Sigmoid colon (tissue), 7 donors: ENCODE data around the gene STARD13. TPM values are rescaled to one million over a fixed set of nuclear protein-coding genes. Genes with fewer than 3 reads are reported as not detected.
A peak's percentile ranks its signal among the peaks of the same experiment; 100 is the strongest.

Source experiments
- DNase-seq: peaks from one replicate; pipeline ENCODE4 v3.0.0-alpha.2; 2019
- H3K27ac ChIP-seq, 4 donors: fragments of 200-600 bp; sonication (generic); one replicate each; pipeline ENCODE4 v1.5.1; 2016 to 2019; ENCODE audit warnings: mild to moderate bottlenecking in 1 of 4
- H3K27me3 ChIP-seq, 3 donors: fragments of 200-600 bp; sonication (generic); one replicate each; pipeline ENCODE4 v1.5.1; 2019; ENCODE audit warnings: mild to moderate bottlenecking in 1 of 3
- H3K36me3 ChIP-seq, 4 donors: fragments of 200-600 bp; sonication (generic); one replicate each; pipeline ENCODE4 v1.5.1; 2016 to 2019
- H3K4me1 ChIP-seq, 4 donors: fragments of 200-600 bp; sonication (generic); one replicate each; pipeline ENCODE4 v1.5.1; 2017 to 2019
- H3K4me3 ChIP-seq, 4 donors: fragments of 200-600 bp; sonication (generic); one replicate each; pipeline ENCODE4 v1.5.1; 2017 to 2019; ENCODE audit warnings: mild to moderate bottlenecking in 2 of 4, moderate library complexity in 1 of 4
- H3K9me3 ChIP-seq, 4 donors: fragments of 200-600 bp in 3 of 4; sonication (generic) in 3 of 4; one replicate each; pipeline versions ENCODE4 v1.5.1 to v1.6.1; 2013 to 2019
- EP300 ChIP-seq, 4 donors: sonication (generic); formaldehyde crosslinking; IDR thresholded peaks; one replicate each; pipeline ENCODE4 v1.6.1; 2017; ENCODE audit warnings: antibody characterized with exemption in 4 of 4
- POLR2A ChIP-seq, 2 donors: fragments of 450-650 bp; IDR thresholded peaks; one replicate each; pipeline ENCODE4 v1.6.1; 2016; ENCODE audit warnings: antibody characterized with exemption in 2 of 2, mild to moderate bottlenecking in 2 of 2, moderate library complexity in 2 of 2
- POLR2AphosphoS5 ChIP-seq, 4 donors: sonication (generic); formaldehyde crosslinking; IDR thresholded peaks; one replicate each; pipeline ENCODE4 v1.6.1; 2017; ENCODE audit warnings: antibody characterized with exemption in 4 of 4
- WGBS, 2 donors: extraction: QIAGEN DNeasy Blood & Tissue Kit; methylation state at CpG; one replicate each; pipeline ENCODE4 v1.1.7; 2013; 5-methylcytosine and 5-hydroxymethylcytosine counted together
- intact Hi-C: fragments of 100-400 bp; cut with DNase I; formaldehyde crosslinking; loops from one replicate; pipeline ENCODE4 v1.15.1; 2023
- polyA plus RNA-seq, 3 donors: library from polyadenylated mRNA; stranded (reverse); fragments of 200-250 nt; gene quantifications; one replicate each; pipeline ENCODE4 v1.2.3, GENCODE V29; 2013
- total RNA-seq, 4 donors: library from RNA; depleted of rRNA; stranded (reverse); fragments of >200 nt; gene quantifications; one replicate each; pipeline ENCODE4 v1.1.0, GENCODE V29; 2016
- TF ChIP-seq, protein P1 (sequence below), 4 experiments: fragments of 450-650 bp in 3 of 4; fragments of 200-600 bp in 1 of 4; IDR thresholded peaks; one replicate each; pipeline ENCODE4 v1.5.1; 2016 to 2019; ENCODE audit warnings: antibody characterized with exemption in 4 of 4, mild to moderate bottlenecking in 3 of 4, moderate library complexity in 2 of 4
- donor health status: healthy with polysubstance abuse.
- donor health status: Bipolar disorder and iron deficiency.
- donor health status: healthy.

Gene STARD13
- total and polyA plus RNA-seq, 7 donors: 3.7 to 102 (median 66.7) TPM

DNA sequence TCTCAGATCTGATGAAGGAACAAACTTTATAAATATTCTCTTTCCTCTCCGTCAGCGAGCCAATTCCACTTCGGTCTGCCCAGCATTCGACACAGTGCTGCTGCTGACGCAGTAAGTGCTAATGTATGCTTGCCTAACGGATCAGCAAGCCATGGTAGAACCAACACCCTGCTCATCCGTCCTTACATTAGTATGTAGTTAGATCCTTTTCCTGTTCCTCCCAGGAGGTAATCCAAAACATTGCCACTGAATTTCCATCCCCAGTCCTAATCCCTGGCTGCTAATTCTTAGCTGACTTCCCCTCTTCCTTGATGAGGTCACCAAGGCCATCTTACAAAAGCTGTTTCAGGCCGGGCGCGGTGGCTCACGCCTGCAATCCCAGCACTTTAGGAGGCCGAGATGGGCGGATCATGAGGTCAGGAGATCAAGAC lies 88.0 kb downstream of the STARD13 start:
- WGBS, 2 donors: 76 to 80% methylated on average over 13 of the region's 13 CpGs
- Histone ChIP-seq H3K27ac (peak overlapping the region; percentile 50 to 88 (median 76)), H3K4me3 (no peak overlapping the region), H3K4me1 (peaks cover 0 to 99% (median 96%) of the 10 kb centered on the region in 4 donors), H3K36me3 (no peaks in the 10 kb centered on the region), H3K27me3 (no peaks in the 10 kb centered on the region), H3K9me3 (no peaks in the 10 kb centered on the region)
- TF ChIP-seq POLR2A (IDR thresholded peaks at IDR 0.05): no peak
- peak in 2 of 4 donors; percentile 12 to 13 for TF ChIP-seq POLR2AphosphoS5 (IDR thresholded peaks at IDR 0.05)
- TF ChIP-seq, protein P1, sequence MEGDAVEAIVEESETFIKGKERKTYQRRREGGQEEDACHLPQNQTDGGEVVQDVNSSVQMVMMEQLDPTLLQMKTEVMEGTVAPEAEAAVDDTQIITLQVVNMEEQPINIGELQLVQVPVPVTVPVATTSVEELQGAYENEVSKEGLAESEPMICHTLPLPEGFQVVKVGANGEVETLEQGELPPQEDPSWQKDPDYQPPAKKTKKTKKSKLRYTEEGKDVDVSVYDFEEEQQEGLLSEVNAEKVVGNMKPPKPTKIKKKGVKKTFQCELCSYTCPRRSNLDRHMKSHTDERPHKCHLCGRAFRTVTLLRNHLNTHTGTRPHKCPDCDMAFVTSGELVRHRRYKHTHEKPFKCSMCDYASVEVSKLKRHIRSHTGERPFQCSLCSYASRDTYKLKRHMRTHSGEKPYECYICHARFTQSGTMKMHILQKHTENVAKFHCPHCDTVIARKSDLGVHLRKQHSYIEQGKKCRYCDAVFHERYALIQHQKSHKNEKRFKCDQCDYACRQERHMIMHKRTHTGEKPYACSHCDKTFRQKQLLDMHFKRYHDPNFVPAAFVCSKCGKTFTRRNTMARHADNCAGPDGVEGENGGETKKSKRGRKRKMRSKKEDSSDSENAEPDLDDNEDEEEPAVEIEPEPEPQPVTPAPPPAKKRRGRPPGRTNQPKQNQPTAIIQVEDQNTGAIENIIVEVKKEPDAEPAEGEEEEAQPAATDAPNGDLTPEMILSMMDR (IDR thresholded peaks at IDR 0.05): no peak
- no peak for TF ChIP-seq EP300 (IDR thresholded peaks at IDR 0.05)
- intact Hi-C loops: loop anchor here (5.0 kb wide), 1 partner anchor 155 kb away; no protein-coding TSS in a partner anchor
- DNase-seq: no peak

- intact Hi-C loops: loop anchor here (5.0 kb wide), 1 partner anchor 154 kb away; no protein-coding TSS in a partner anchor
These were observed 88.8 kb downstream of the STARD13 start for GRCh38 chr13:33196767-33197166.

GRCh38 chr13:33195693-33196464 lies 89.7 kb downstream of the STARD13 start:
- DNase-seq: no peak
- Histone ChIP-seq H3K4me3 (no peak overlapping the region), H3K4me1 (peaks cover 0 to 99% (median 94%) of the 10 kb centered on the region in 4 donors), H3K27me3 (no peaks in the 10 kb centered on the region), H3K27ac (peak overlapping the region; percentile 51 to 88 (median 76)), H3K36me3 (no peaks in the 10 kb centered on the region), H3K9me3 (no peaks in the 10 kb centered on the region)
- intact Hi-C loops: loop anchor here (5.0 kb wide), 1 partner anchor 154 kb away; no protein-coding TSS in a partner anchor
- 91% methylated on average over 13 of the region's 13 CpGs for WGBS, 2 donors
- no peak for TF ChIP-seq POLR2AphosphoS5 (IDR thresholded peaks at IDR 0.05)
- TF ChIP-seq, protein P1 (IDR thresholded peaks at IDR 0.05): no peak
- TF ChIP-seq EP300 (IDR thresholded peaks at IDR 0.05): no peak
- no peak for TF ChIP-seq POLR2A (IDR thresholded peaks at IDR 0.05)

More at GRCh38 chr13:33196767-33197166, 88.8 kb downstream of the STARD13 start:
- Histone ChIP-seq H3K27ac (peak overlapping the region; percentile 50 to 88 (median 76)), H3K9me3 (no peaks in the 10 kb centered on the region), H3K27me3 (no peaks in the 10 kb centered on the region), H3K4me3 (no peak overlapping the region), H3K4me1 (peaks cover 0 to 99% (median 95%) of the 10 kb centered on the region in 4 donors), H3K36me3 (no peaks in the 10 kb centered on the region)
- 90 to 95% methylated on average over 3 of the region's 3 CpGs for WGBS, 2 donors
- TF ChIP-seq EP300 (IDR thresholded peaks at IDR 0.05): no peak
- TF ChIP-seq POLR2A (IDR thresholded peaks at IDR 0.05): no peak
- TF ChIP-seq POLR2AphosphoS5 (IDR thresholded peaks at IDR 0.05): no peak
- TF ChIP-seq, protein P1 (IDR thresholded peaks at IDR 0.05): no peak
- DNase-seq: no peak

GRCh38 chr13:33194820-33195692 lies 90.5 kb downstream of the STARD13 start:
- Histone ChIP-seq H3K27ac (peak overlapping the region; percentile 51 to 88 (median 76)), H3K27me3 (no peaks in the 10 kb centered on the region), H3K9me3 (no peaks in the 10 kb centered on the region), H3K4me1 (peaks cover 0 to 99% (median 90%) of the 10 kb centered on the region in 4 donors), H3K36me3 (no peaks in the 10 kb centered on the region), H3K4me3 (no peak overlapping the region)
- no peak for TF ChIP-seq POLR2A (IDR thresholded peaks at IDR 0.05)
- peak in 3 of 4 donors; percentile 19 to 49 (median 22) for TF ChIP-seq POLR2AphosphoS5 (IDR thresholded peaks at IDR 0.05)
- peak in 1 of 4 donors; percentile 44 for TF ChIP-seq EP300 (IDR thresholded peaks at IDR 0.05)
- TF ChIP-seq, protein P1 (IDR thresholded peaks at IDR 0.05): no peak
- intact Hi-C loops: loop anchor here (5.0 kb wide), 1 partner anchor 153 kb away; no protein-coding TSS in a partner anchor
- 66 to 77% methylated on average over 8 of the region's 8 CpGs for WGBS, 2 donors
- DNase-seq: no peak
